GM23338 (cell line): ENCODE measurements around the gene RAD51B. TPM values are rescaled to one million over a fixed set of nuclear protein-coding genes. Genes with fewer than 3 reads are reported as not detected.

Source experiments
- ATAC-seq: fragments of 200-7000 bp; cut with Tn5 transposase; 3 replicates; pipeline ENCODE4 v1.9.1; 2020
- DNase-seq: peaks from one replicate; pipeline ENCODE4 v3.0.0-alpha.2; 2015; ENCODE audit warnings: low spot score
- H2AFZ ChIP-seq: fragments of 200-600 bp; sonication (generic); 2 replicates; pipeline ENCODE4 v1.8.0; 2016; ENCODE audit warnings: antibody characterized with exemption, mild to moderate bottlenecking, moderate library complexity
- H3F3A ChIP-seq: fragments of 200-600 bp; sonication (generic); replicated peaks from 2 replicates; pipeline ENCODE4 v1.8.0; 2017; ENCODE audit warnings: antibody characterized with exemption, mixed run types, low read depth
- H3K27ac ChIP-seq: fragments of 200-600 bp; sonication (generic); 2 replicates; pipeline ENCODE4 v1.6.1; 2016; ENCODE audit warnings: low read depth
- H3K27me3 ChIP-seq: fragments of 200-600 bp; sonication (generic); 2 replicates; pipeline ENCODE4 v1.8.0; 2016; ENCODE audit warnings: mild to moderate bottlenecking, mixed run types, moderate library complexity; ENCODE audit not compliant: insufficient read depth
- H3K36me3 ChIP-seq: fragments of 200-600 bp; sonication (generic); 2 replicates; pipeline ENCODE4 v1.8.0; 2016; ENCODE audit warnings: mild to moderate bottlenecking; ENCODE audit not compliant: insufficient read depth
- H3K4me1 ChIP-seq: fragments of 200-600 bp; sonication (generic); 2 replicates; pipeline ENCODE4 v1.8.0; 2016; ENCODE audit warnings: mild to moderate bottlenecking, moderate library complexity; ENCODE audit not compliant: insufficient read depth
- H3K4me2 ChIP-seq: fragments of 200-600 bp; sonication (generic); 2 replicates; pipeline ENCODE4 v1.7.1; 2017; ENCODE audit warnings: mixed run types
- H3K4me3 ChIP-seq: fragments of 200-600 bp; sonication (generic); 2 replicates; pipeline ENCODE4 v1.6.1; 2016; ENCODE audit warnings: mixed run types
- H3K79me2 ChIP-seq: fragments of 200-600 bp; sonication (generic); replicated peaks from 2 replicates; pipeline ENCODE4 v1.8.0; 2017; ENCODE audit warnings: mild to moderate bottlenecking; ENCODE audit not compliant: insufficient read depth
- H3K9me2 ChIP-seq: fragments of 200-600 bp; sonication (generic); 2 replicates; pipeline ENCODE4 v1.8.0; 2017; ENCODE audit not compliant: insufficient read depth
- H4K20me1 ChIP-seq: fragments of 200-600 bp; sonication (generic); replicated peaks from 2 replicates; pipeline ENCODE4 v1.8.0; 2017; ENCODE audit warnings: mild to moderate bottlenecking; ENCODE audit not compliant: insufficient read depth
- H3K27ac Mint-ChIP-seq: 2 replicates; pipeline ENCODE4 v1.8.0; 2020; ENCODE audit warnings: inconsistent platforms, mild to moderate bottlenecking, moderate library complexity, mixed read lengths
- H3K27me3 Mint-ChIP-seq: 3 replicates; pipeline ENCODE4 v1.8.0; 2022; ENCODE audit warnings: low read depth, mild to moderate bottlenecking, moderate library complexity, mixed read lengths, inconsistent platforms; ENCODE audit not compliant: insufficient read depth, poor library complexity
- H3K36me3 Mint-ChIP-seq: 3 replicates; pipeline ENCODE4 v1.8.0; 2021; ENCODE audit warnings: low read depth, mild to moderate bottlenecking, inconsistent platforms, moderate library complexity, mixed read lengths
- H3K4me1 Mint-ChIP-seq: 3 replicates; pipeline ENCODE4 v1.8.0; 2020; ENCODE audit warnings: mild to moderate bottlenecking, inconsistent platforms, mixed read lengths
- H3K4me3 Mint-ChIP-seq: 3 replicates; pipeline ENCODE4 v1.8.0; 2021; ENCODE audit warnings: moderate library complexity, mild to moderate bottlenecking, inconsistent platforms, mixed read lengths
- H3K9me3 Mint-ChIP-seq: 3 replicates; pipeline ENCODE4 v1.8.0; 2020; ENCODE audit warnings: moderate library complexity, mild to moderate bottlenecking, inconsistent platforms, mixed read lengths
- EZH2 ChIP-seq: fragments of 200-600 bp; sonication (generic); IDR thresholded peaks from one replicate; pipeline ENCODE4 v1.8.0; 2017; ENCODE audit warnings: antibody characterized with exemption, mild to moderate bottlenecking, low read depth; ENCODE audit not compliant: unreplicated experiment
- EZH2phosphoT487 ChIP-seq: fragments of 200-600 bp; sonication (generic); IDR thresholded peaks from one replicate; pipeline ENCODE4 v1.8.1; 2018; ENCODE audit warnings: antibody characterized with exemption; ENCODE audit not compliant: unreplicated experiment
- JUNB ChIP-seq: IDR thresholded peaks from one replicate; pipeline ENCODE4 v1.6.1; 2016; ENCODE audit warnings: antibody characterized with exemption; ENCODE audit not compliant: unreplicated experiment
- NANOG ChIP-seq: IDR thresholded peaks from 2 replicates; pipeline ENCODE4 v1.6.1; 2016; ENCODE audit warnings: antibody characterized with exemption, borderline replicate concordance
- POLR2AphosphoS5 ChIP-seq: IDR thresholded peaks from 2 replicates; pipeline ENCODE4 v1.6.1; 2016; ENCODE audit warnings: antibody characterized with exemption, low read depth
- REST ChIP-seq: IDR thresholded peaks from one replicate; pipeline ENCODE4 v1.6.1; 2018; ENCODE audit warnings: antibody characterized with exemption; ENCODE audit not compliant: unreplicated experiment
- STAT1 ChIP-seq: IDR thresholded peaks from one replicate; pipeline ENCODE4 v1.6.1; 2016; ENCODE audit warnings: antibody characterized with exemption; ENCODE audit not compliant: unreplicated experiment
- ZNF114 ChIP-seq: fragments of 250-450 bp; sonication (Bioruptor Pico); IDR thresholded peaks from 2 replicates; pipeline ENCODE4 v1.5.0; 2020; ENCODE audit warnings: mild to moderate bottlenecking, moderate library complexity
- ZNF331 ChIP-seq: fragments of 250-450 bp; sonication (Bioruptor Pico); IDR thresholded peaks from 2 replicates; pipeline ENCODE4 v1.5.0; 2020; ENCODE audit warnings: low read depth, mild to moderate bottlenecking, moderate library complexity
- polyA plus RNA-seq: library from polyadenylated mRNA; unstranded; fragments of >200 nt; fragmentation: Nextera tagmentation; extraction: Ambion mirVana; gene quantifications from 2 replicates; pipeline ENCODE4 v1.2.1, GENCODE V29; 2016
- total RNA-seq: library from RNA; depleted of rRNA; stranded (reverse); fragments of >200 nt; shearing (Covaris generic); gene quantifications from 2 replicates; pipeline ENCODE4 v1.2.3, GENCODE V29; 2014
- TF ChIP-seq, protein P1 (sequence below), 2 experiments: fragments of 200-600 bp in 1 of 2; sonication (generic) in 1 of 2; conservative IDR thresholded peaks; 2 replicates each; pipeline versions ENCODE4 v1.5.1 to v1.6.1; 2016 to 2017; ENCODE audit warnings: antibody characterized with exemption in 2 of 2, low read depth in 2 of 2, mild to moderate bottlenecking in 2 of 2, moderate library complexity in 1 of 2
- TF ChIP-seq, protein P2 (sequence below): IDR thresholded peaks from 2 replicates; pipeline ENCODE4 v1.6.1; 2016; ENCODE audit warnings: antibody characterized with exemption

RAD51B gene
- total and polyA plus RNA-seq, 2 experiments from 2014 or later, result 15.7 to 29.1 TPM

DNA sequence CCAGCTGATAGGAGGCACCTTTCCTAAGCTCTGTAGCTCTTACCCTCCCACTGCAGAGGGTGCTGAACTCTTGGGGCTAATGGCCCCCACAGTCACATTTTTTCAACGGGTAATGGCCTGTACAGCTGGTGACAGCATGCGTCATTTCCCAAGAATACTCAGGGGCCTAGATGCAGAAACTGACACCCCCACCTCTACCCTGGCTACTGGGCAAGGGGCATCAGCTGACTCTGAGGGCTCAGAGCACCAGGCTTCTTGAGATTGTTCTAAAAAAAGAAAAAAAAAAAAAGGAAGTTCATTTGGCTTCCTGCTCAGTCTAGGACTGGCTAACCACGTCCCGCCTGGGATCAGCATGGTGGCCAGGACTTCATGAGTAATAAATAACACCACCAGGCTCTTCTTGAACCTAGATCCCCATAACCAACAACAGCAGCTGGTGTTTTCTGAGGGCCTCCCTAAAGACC lies 938.1 kb downstream of the RAD51B start:
- Histone ChIP-seq H3K27me3 (no peaks in the 10 kb centered on the region), H3K4me3 (no peak overlapping the region), H3K4me1 (no peaks in the 10 kb centered on the region), H3K27ac (no peak overlapping the region), H2AFZ (no peak overlapping the region), H3K9me2 (no peaks in the 10 kb centered on the region), H4K20me1 (no peaks in the 10 kb centered on the region), H3K4me2 (no peak overlapping the region), H3F3A (no peaks in the 10 kb centered on the region), H3K36me3 (no peaks in the 10 kb centered on the region), H3K79me2 (no peaks in the 10 kb centered on the region)
- Mint-ChIP-seq H3K4me1 (peaks cover 7% of the 10 kb centered on the region), H3K4me3 (no peak overlapping the region), H3K27ac (no peak overlapping the region), H3K27me3 (peaks cover 9% of the 10 kb centered on the region), H3K36me3 (no peaks in the 10 kb centered on the region; the same call in 2 of the 3 replicates), H3K9me3 (no peaks in the 10 kb centered on the region)
- ATAC-seq (no peak), DNase-seq (no peak)
- TF ChIP-seq EZH2 (no peak), EZH2phosphoT487 (no peak), ZNF331 (no peak), ZNF114 (CRISPR knock-in tag) (no peak), STAT1 (no peak), REST (no peak), JUNB (no peak), NANOG (no peak), POLR2AphosphoS5 (no peak)
- TF ChIP-seq, protein P1, sequence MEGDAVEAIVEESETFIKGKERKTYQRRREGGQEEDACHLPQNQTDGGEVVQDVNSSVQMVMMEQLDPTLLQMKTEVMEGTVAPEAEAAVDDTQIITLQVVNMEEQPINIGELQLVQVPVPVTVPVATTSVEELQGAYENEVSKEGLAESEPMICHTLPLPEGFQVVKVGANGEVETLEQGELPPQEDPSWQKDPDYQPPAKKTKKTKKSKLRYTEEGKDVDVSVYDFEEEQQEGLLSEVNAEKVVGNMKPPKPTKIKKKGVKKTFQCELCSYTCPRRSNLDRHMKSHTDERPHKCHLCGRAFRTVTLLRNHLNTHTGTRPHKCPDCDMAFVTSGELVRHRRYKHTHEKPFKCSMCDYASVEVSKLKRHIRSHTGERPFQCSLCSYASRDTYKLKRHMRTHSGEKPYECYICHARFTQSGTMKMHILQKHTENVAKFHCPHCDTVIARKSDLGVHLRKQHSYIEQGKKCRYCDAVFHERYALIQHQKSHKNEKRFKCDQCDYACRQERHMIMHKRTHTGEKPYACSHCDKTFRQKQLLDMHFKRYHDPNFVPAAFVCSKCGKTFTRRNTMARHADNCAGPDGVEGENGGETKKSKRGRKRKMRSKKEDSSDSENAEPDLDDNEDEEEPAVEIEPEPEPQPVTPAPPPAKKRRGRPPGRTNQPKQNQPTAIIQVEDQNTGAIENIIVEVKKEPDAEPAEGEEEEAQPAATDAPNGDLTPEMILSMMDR (conservative IDR thresholded peaks at IDR 0.05; ENCODE audit: low read depth in 2 of 2), result no peak
- TF ChIP-seq, protein P2, sequence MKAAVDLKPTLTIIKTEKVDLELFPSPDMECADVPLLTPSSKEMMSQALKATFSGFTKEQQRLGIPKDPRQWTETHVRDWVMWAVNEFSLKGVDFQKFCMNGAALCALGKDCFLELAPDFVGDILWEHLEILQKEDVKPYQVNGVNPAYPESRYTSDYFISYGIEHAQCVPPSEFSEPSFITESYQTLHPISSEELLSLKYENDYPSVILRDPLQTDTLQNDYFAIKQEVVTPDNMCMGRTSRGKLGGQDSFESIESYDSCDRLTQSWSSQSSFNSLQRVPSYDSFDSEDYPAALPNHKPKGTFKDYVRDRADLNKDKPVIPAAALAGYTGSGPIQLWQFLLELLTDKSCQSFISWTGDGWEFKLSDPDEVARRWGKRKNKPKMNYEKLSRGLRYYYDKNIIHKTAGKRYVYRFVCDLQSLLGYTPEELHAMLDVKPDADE, result no peak
